Mucosa of descending colon (tissue), 3 donors: ENCODE data around the gene RAB6B. TPM values are rescaled to one million over a fixed set of nuclear protein-coding genes. Genes with fewer than 3 reads are reported as not detected.

Experiments
- ATAC-seq: fragments of 200-7000 bp; cut with Tn5 transposase; one replicate; pipeline ENCODE4 v1.9.1; 2020; ENCODE audit warnings: mild to moderate bottlenecking, moderate library complexity
- DNase-seq, 3 donors: peaks; one replicate each; pipeline ENCODE4 v3.0.0-alpha.2; 2020
- H3K36me3 ChIP-seq: fragments of 200-600 bp; one replicate; pipeline ENCODE4 v1.8.0; 2021; ENCODE audit warnings: low read depth, mild to moderate bottlenecking
- H3K4me1 ChIP-seq: fragments of 200-600 bp; one replicate; pipeline ENCODE4 v1.8.0; 2021; ENCODE audit warnings: low read depth, mild to moderate bottlenecking
- H3K4me3 ChIP-seq: fragments of 200-600 bp; one replicate; pipeline ENCODE4 v1.8.0; 2021; ENCODE audit warnings: mild to moderate bottlenecking
- H3K9me3 ChIP-seq: fragments of 200-600 bp; one replicate; pipeline ENCODE4 v1.8.0; 2021; ENCODE audit warnings: mild to moderate bottlenecking
- CTCF ChIP-seq: fragments of 200-600 bp; IDR thresholded peaks from one replicate; pipeline ENCODE4 v1.8.0; 2022; ENCODE audit warnings: antibody characterized with exemption, mild to moderate bottlenecking
- intact Hi-C, 2 donors: fragments of 100-400 bp; cut with DNase I in 1 of 2; cut with micrococcal nuclease in 1 of 2; formaldehyde crosslinking; loops; one replicate each; pipeline versions ENCODE4 v1.11.0 to v1.11.1; 2022; cut with DNase I, micrococcal nuclease
- total RNA-seq, 3 donors: library from RNA; stranded (reverse); fragmentation: NEBNext Ultra II Directional in 2 of 3; extraction: Animal tissue kit (Norgen Biotek cat#: 25700) in 2 of 3; gene quantifications; one replicate each; pipeline versions ENCODE4 v1.2.1 to v1.2.4, GENCODE V29; 2021 to 2023
- donor health status: DM: no; HTN: no; CAD: no; lungs with moderate emphysema.
- donor health status: DM: no; HTN: no; CAD: no.
- donor health status: DM: no; HTN: yes; CAD: no.

RAB6B gene
- total RNA-seq, 3 donors from 2014 or later, result 4.1 to 11.6 (median 4.8) TPM

- intact Hi-C loops, result no loop called here
- Histone ChIP-seq H3K9me3 (no peaks in the 10 kb centered on the region), H3K4me3 (no peak overlapping the region), H3K36me3 (no peaks in the 10 kb centered on the region), H3K4me1 (no peaks in the 10 kb centered on the region)
- no peak for TF ChIP-seq CTCF
- ATAC-seq (no peak), DNase-seq (no peak)
Measured at GRCh38 chr3:133881492-133881891, 14.2 kb downstream of the RAB6B start.

GRCh38 chr3:133880886-133881455, 14.7 kb downstream of the RAB6B start:
- ATAC-seq (no peak), DNase-seq (no peak)
- intact Hi-C loops, result no loop called here
- Histone ChIP-seq H3K4me1 (no peaks in the 10 kb centered on the region), H3K9me3 (no peaks in the 10 kb centered on the region), H3K4me3 (no peak overlapping the region), H3K36me3 (no peaks in the 10 kb centered on the region)
- TF ChIP-seq CTCF, result no peak

GRCh38 chr3:133880287-133880686, 15.4 kb downstream of the RAB6B start:
- H3K9me3 ChIP-seq, result no peaks in the 10 kb centered on the region
- intact Hi-C loops, result no loop called here
- no peak overlapping the region for H3K4me3 ChIP-seq
- H3K4me1 ChIP-seq, result no peaks in the 10 kb centered on the region
- no peaks in the 10 kb centered on the region for H3K36me3 ChIP-seq
- no peak for TF ChIP-seq CTCF
- ATAC-seq (no peak), DNase-seq (no peak)

GRCh38 chr3:133878518-133878917, 17.2 kb downstream of the RAB6B start:
- H3K4me3 ChIP-seq, result no peak overlapping the region
- H3K9me3 ChIP-seq, result no peaks in the 10 kb centered on the region
- no peaks in the 10 kb centered on the region for H3K4me1 ChIP-seq
- no peaks in the 10 kb centered on the region for H3K36me3 ChIP-seq
- no peak for TF ChIP-seq CTCF
- intact Hi-C loops, result no loop called here
- ATAC-seq (no peak), DNase-seq (no peak)

GRCh38 chr3:133877221-133877620, 18.5 kb downstream of the RAB6B start:
- ATAC-seq (no peak), DNase-seq (no peak)
- TF ChIP-seq CTCF, result no peak
- intact Hi-C loops, result no loop called here
- H3K9me3 ChIP-seq, result no peaks in the 10 kb centered on the region
- H3K4me3 ChIP-seq, result no peak overlapping the region
- H3K36me3 ChIP-seq, result no peaks in the 10 kb centered on the region
- no peaks in the 10 kb centered on the region for H3K4me1 ChIP-seq
